Hepatocyte (in vitro differentiated cells): ENCODE results near the gene PREX1. TPM values are rescaled to one million over a fixed set of nuclear protein-coding genes. Genes with fewer than 3 reads are reported as not detected.

ENCODE experiments used
- DNase-seq: peaks from one replicate; pipeline ENCODE4 v3.0.0-alpha.2; 2016; ENCODE audit warnings: low spot score
- H2AFZ ChIP-seq: fragments of 200-600 bp; sonication (generic); 2 replicates; pipeline ENCODE4 v1.6.0; 2016; ENCODE audit warnings: antibody characterized with exemption, mild to moderate bottlenecking
- H3K27ac ChIP-seq: fragments of 200-600 bp; sonication (generic); 2 replicates; pipeline ENCODE4 v1.5.1; 2016; ENCODE audit warnings: mild to moderate bottlenecking
- H3K27me3 ChIP-seq: fragments of 200-600 bp; sonication (generic); 2 replicates; pipeline ENCODE4 v1.6.1; 2016
- H3K36me3 ChIP-seq: fragments of 200-600 bp; sonication (generic); replicated peaks from 2 replicates; pipeline ENCODE4 v1.5.1; 2016; ENCODE audit warnings: low read depth; ENCODE audit not compliant: insufficient read depth
- H3K4me1 ChIP-seq: fragments of 200-600 bp; sonication (generic); 2 replicates; pipeline ENCODE4 v1.5.1; 2016; ENCODE audit warnings: mild to moderate bottlenecking, moderate library complexity; ENCODE audit not compliant: insufficient read depth
- H3K4me2 ChIP-seq: fragments of 200-600 bp; sonication (generic); 2 replicates; pipeline ENCODE4 v1.6.0; 2016
- H3K4me3 ChIP-seq: fragments of 200-600 bp; sonication (generic); 2 replicates; pipeline ENCODE4 v1.5.1; 2016; ENCODE audit warnings: mild to moderate bottlenecking
- H3K79me2 ChIP-seq: fragments of 200-600 bp; sonication (generic); 2 replicates; pipeline ENCODE4 v1.6.0; 2017; ENCODE audit warnings: mild to moderate bottlenecking
- H3K9me2 ChIP-seq: fragments of 200-600 bp; sonication (generic); replicated peaks from 2 replicates; pipeline ENCODE4 v1.6.0; 2017; ENCODE audit warnings: mild to moderate bottlenecking; ENCODE audit not compliant: insufficient read depth
- H3K9me3 ChIP-seq: fragments of 200-600 bp; sonication (generic); 2 replicates; pipeline ENCODE4 v1.5.1; 2016; ENCODE audit warnings: low read depth, mild to moderate bottlenecking
- H4K20me1 ChIP-seq: fragments of 200-600 bp; sonication (generic); 2 replicates; pipeline ENCODE4 v1.6.0; 2016; ENCODE audit warnings: mild to moderate bottlenecking; ENCODE audit not compliant: insufficient read depth, poor library complexity, severe bottlenecking
- EZH2 ChIP-seq: fragments of 200-600 bp; sonication (generic); IDR thresholded peaks from 2 replicates; pipeline ENCODE4 v1.6.1; 2016; ENCODE audit warnings: antibody characterized with exemption, mild to moderate bottlenecking, borderline replicate concordance
- EZH2phosphoT487 ChIP-seq: fragments of 200-600 bp; sonication (generic); IDR thresholded peaks from one replicate; pipeline ENCODE4 v1.6.1; 2018; ENCODE audit warnings: antibody characterized with exemption, mild to moderate bottlenecking, low read depth, moderate library complexity; ENCODE audit not compliant: unreplicated experiment, severe bottlenecking
- WGBS: methylation state at CpG from one replicate; pipeline ENCODE4 v1.1.6; 2016; ENCODE audit warnings: low lambda C conversion rate; ENCODE audit errors: missing lambda C conversion rate; 5-methylcytosine and 5-hydroxymethylcytosine counted together
- polyA plus RNA-seq: library from polyadenylated mRNA; unstranded; fragments of >200 nt; fragmentation: Nextera tagmentation; extraction: Ambion mirVana; gene quantifications from 2 replicates; pipeline ENCODE4 v1.2.1, GENCODE V29; 2016
- total RNA-seq: library from RNA; depleted of rRNA; stranded (reverse); fragments of >200 nt; gene quantifications from 2 replicates; pipeline ENCODE4 v1.2.3, GENCODE V29; 2014
- TF ChIP-seq, protein P1 (sequence below): fragments of 200-600 bp; sonication (generic); IDR thresholded peaks from 2 replicates; pipeline ENCODE4 v1.5.1; 2016; ENCODE audit warnings: antibody characterized with exemption, mild to moderate bottlenecking; ENCODE audit not compliant: poor library complexity

The PREX1 gene
- total and polyA plus RNA-seq, 2 experiments from 2014 or later: 1.8 to 2.9 TPM

DNA sequence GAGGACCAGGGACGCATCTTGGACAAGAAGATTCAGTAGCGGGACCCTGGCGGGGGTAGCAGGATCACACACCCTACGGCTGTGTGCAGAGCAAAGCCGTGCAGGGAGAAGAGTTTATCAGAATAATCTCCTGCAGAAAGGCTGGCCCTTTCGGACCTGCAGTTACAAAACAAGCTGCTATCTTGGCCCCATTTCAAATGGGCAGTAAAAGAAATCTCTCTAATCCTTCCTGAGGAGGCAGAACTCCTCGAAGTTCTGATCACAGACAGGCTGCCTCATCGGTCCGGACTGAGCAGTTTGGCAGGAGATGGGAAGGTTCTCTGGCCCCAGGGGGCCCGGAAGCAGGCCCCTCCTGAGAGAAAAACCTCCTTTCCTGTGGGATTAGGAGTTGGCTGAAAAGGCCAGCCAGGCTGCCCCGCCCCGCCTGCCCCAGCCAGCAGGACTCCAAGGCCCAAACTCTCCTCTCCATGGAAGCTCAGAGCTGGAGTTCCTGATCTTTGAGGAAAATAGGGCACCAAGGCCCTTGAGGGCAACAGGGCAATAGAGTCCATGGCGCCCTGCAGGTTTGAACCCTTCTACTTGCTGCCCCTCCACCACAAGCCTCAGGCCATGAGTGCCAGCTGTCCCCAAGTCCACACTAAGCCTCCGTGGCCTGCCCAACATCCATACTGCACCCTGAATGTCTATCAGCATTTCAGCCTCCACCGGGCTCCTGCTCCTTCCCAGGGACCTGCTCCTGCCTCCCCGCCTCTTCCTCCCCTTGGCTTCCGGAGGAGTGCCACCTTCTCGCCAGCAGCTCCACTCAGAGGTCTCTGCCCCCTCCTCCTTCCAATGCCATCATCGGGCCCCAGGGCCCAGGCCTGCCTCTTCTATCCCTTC, 141.3 kb downstream of the PREX1 start:
- Histone ChIP-seq H3K27me3 (no peaks in the 10 kb centered on the region), H3K9me3 (no peaks in the 10 kb centered on the region), H3K36me3 (no peaks in the 10 kb centered on the region), H3K4me2 (peak overlapping the region; percentile 55), H3K4me1 (peaks cover 36% of the 10 kb centered on the region), H2AFZ (no peak overlapping the region), H4K20me1 (no peaks in the 10 kb centered on the region), H3K27ac (peak overlapping the region; percentile 28), H3K9me2 (no peaks in the 10 kb centered on the region), H3K4me3 (no peak overlapping the region), H3K79me2 (no peaks in the 10 kb centered on the region)
- TF ChIP-seq, protein P1, sequence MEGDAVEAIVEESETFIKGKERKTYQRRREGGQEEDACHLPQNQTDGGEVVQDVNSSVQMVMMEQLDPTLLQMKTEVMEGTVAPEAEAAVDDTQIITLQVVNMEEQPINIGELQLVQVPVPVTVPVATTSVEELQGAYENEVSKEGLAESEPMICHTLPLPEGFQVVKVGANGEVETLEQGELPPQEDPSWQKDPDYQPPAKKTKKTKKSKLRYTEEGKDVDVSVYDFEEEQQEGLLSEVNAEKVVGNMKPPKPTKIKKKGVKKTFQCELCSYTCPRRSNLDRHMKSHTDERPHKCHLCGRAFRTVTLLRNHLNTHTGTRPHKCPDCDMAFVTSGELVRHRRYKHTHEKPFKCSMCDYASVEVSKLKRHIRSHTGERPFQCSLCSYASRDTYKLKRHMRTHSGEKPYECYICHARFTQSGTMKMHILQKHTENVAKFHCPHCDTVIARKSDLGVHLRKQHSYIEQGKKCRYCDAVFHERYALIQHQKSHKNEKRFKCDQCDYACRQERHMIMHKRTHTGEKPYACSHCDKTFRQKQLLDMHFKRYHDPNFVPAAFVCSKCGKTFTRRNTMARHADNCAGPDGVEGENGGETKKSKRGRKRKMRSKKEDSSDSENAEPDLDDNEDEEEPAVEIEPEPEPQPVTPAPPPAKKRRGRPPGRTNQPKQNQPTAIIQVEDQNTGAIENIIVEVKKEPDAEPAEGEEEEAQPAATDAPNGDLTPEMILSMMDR: no peak
- TF ChIP-seq EZH2phosphoT487: no peak
- TF ChIP-seq EZH2: no peak
- 54% methylated on average over 19 of the region's 19 CpGs for WGBS
- peak; percentile 60 for DNase-seq

DNA sequence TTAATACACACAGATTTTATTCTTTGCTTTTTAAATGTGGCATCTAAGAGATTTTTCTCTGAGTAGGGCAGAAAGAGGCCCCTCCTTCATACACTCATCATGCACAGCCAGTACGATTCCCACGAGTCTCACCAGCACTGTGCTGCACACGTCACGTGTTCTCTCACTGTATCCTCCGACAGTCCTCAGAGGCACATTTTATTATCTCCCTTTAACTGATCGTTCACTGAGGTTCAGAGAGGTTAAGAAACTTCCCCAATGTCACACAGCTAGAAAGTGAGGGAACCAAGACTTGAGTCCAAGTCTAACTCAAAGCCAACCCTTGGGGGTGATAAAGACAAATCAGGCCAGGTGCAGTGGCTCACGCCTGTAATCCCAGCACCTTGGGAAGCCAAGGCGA, 142.5 kb downstream of the PREX1 start:
- Histone ChIP-seq H3K27ac (no peak overlapping the region), H3K4me3 (no peak overlapping the region), H3K27me3 (no peaks in the 10 kb centered on the region), H3K36me3 (no peaks in the 10 kb centered on the region), H3K9me3 (no peaks in the 10 kb centered on the region), H3K4me1 (peaks cover 36% of the 10 kb centered on the region), H3K9me2 (no peaks in the 10 kb centered on the region), H3K4me2 (no peak overlapping the region), H3K79me2 (no peaks in the 10 kb centered on the region), H4K20me1 (no peaks in the 10 kb centered on the region), H2AFZ (no peak overlapping the region)
- WGBS: 85% methylated on average over 8 of the region's 8 CpGs
- no peak for DNase-seq
- TF ChIP-seq EZH2phosphoT487 (no peak), EZH2 (no peak)
- TF ChIP-seq, protein P1: no peak

DNA sequence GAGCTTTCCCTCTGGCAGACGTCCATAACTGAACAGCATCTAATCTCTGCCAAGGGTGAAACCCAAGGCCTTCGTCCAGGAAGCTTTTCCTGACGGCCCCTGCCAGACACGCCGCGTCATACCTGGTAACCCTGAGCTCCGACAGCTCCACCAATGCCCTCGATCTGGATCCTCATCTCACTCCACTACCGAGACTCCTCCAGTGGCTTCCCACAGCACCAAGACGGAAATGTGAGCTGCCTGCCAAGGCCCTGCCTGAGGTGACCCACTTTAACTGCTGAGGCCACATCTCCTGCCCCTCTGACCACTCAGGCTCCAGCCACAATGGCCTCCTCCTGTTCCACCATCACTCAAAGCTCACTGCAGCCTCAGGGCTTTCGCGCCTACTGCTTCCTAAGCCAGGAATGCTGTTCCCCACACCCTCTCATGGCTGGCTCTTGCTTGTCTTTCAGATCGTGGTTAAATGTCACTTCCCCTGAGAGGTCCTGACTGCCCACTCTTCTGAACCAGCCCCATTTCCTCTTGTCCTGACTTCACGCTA, 143.2 kb downstream of the PREX1 start:
- Histone ChIP-seq H3K9me3 (no peaks in the 10 kb centered on the region), H2AFZ (no peak overlapping the region), H3K9me2 (no peaks in the 10 kb centered on the region), H3K27ac (no peak overlapping the region), H3K27me3 (no peaks in the 10 kb centered on the region), H3K79me2 (no peaks in the 10 kb centered on the region), H3K4me1 (peaks cover 36% of the 10 kb centered on the region), H3K4me3 (no peak overlapping the region), H4K20me1 (no peaks in the 10 kb centered on the region), H3K36me3 (no peaks in the 10 kb centered on the region), H3K4me2 (no peak overlapping the region)
- no peak for TF ChIP-seq EZH2phosphoT487
- no peak for DNase-seq
- WGBS: 90% methylated on average over 14 of the region's 14 CpGs
